Activated CD4-positive, alpha-beta T cell treated with anti-CD3 and anti-CD28 coated beads, Interleukin-2, amount 50 U/mL, for 24 hours (primary cell): Measurements from ENCODE around the gene ACAA1.
"Not testable (repeated sequence)": the region's sequence is repeated elsewhere in the genome, so short reads cannot be mapped to it uniquely, and the experiment has no call there.

Experiments used
- DNase-seq, 2 donors: peaks; one replicate each; pipeline ENCODE4 v3.0.0-alpha.2; 2020; ENCODE audit warnings: low read depth in 1 of 2, low spot score in 1 of 2

The ACAA1 gene

GRCh38 chr3:38107911-38108648 is 28.8 kb downstream of the ACAA1 start:
- DNase-seq: no peak

GRCh38 chr3:38105525-38105924 is 31.4 kb downstream of the ACAA1 start:
- DNase-seq: no peak

GRCh38 chr3:38102444-38102814 is 34.5 kb downstream of the ACAA1 start:
- no peak for DNase-seq

GRCh38 chr3:38101811-38102443 is 35.0 kb downstream of the ACAA1 start:
- DNase-seq: no peak

- no peak for DNase-seq
Observed at GRCh38 chr3:38100498-38100897, 36.4 kb downstream of the ACAA1 start.

- DNase-seq: no peak
Observed at GRCh38 chr3:38099518-38099917, 37.4 kb downstream of the ACAA1 start.

GRCh38 chr3:38098376-38098723 is 38.6 kb downstream of the ACAA1 start:
- no peak for DNase-seq

- DNase-seq: no peak
Observed at GRCh38 chr3:38097446-38098375, 39.2 kb downstream of the ACAA1 start.

GRCh38 chr3:38095669-38096483 is 41.1 kb downstream of the ACAA1 start:
- DNase-seq: no peak

- no peak for DNase-seq
Observed at GRCh38 chr3:38094999-38095398, 41.9 kb downstream of the ACAA1 start.

GRCh38 chr3:38090453-38090852 is 46.5 kb downstream of the ACAA1 start:
- no peak for DNase-seq

- DNase-seq: no peak
Observed at GRCh38 chr3:38089163-38089562, 47.8 kb downstream of the ACAA1 start.

- DNase-seq: no peak
Observed at GRCh38 chr3:38088126-38089078, 48.5 kb downstream of the ACAA1 start.

- DNase-seq: not testable (repeated sequence)
Observed at GRCh38 chr3:38087278-38087677, 49.6 kb downstream of the ACAA1 start.

GRCh38 chr3:38086496-38086895 is 50.4 kb downstream of the ACAA1 start:
- no peak for DNase-seq

GRCh38 chr3:38085943-38086324 is 51.0 kb downstream of the ACAA1 start:
- no peak for DNase-seq

GRCh38 chr3:38085311-38085942 is 51.5 kb downstream of the ACAA1 start:
- DNase-seq: no peak

GRCh38 chr3:38084334-38085310 is 52.3 kb downstream of the ACAA1 start:
- no peak for DNase-seq
